ENCODE data around the gene DQX1.
"Not testable (repeated sequence)": the region's sequence is repeated elsewhere in the genome, so short reads cannot be mapped to it uniquely, and the experiment has no call there.

The DQX1 gene

DNA sequence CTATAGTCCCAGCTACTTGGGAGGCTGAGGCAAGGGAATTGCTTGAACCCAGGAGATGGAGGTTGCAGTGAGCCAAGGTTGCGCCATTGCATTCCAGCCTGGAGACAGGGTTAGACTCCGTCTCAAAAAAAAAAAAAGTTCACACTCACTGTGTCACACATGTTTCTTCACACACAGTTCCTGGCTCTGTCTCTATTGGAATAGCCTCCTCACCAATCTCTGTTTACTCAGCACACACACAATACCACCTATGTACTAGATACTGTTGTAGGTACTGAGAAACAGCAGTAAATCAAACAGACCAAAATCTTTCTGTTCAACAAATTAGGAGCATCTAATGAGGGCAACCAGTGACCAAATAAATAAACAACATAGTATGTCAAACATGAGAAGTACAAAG, 39.9 kb downstream of the DQX1 start:
- H3K9me3 ChIP-seq (ENCODE audit: severe bottlenecking) = no peaks in the 10 kb centered on the region
- H3K4me1 ChIP-seq (ENCODE audit: insufficient read depth, poor library complexity, severe bottlenecking) = peaks cover 2% of the 10 kb centered on the region
- H3K27me3 ChIP-seq (ENCODE audit: insufficient read depth, poor library complexity, severe bottlenecking) = no peaks in the 10 kb centered on the region
- DNase-seq (ENCODE audit: low spot score) (no peak), ATAC-seq (ENCODE audit: low read depth) (no peak)
- peaks cover 42% of the 10 kb centered on the region for H3K36me3 ChIP-seq (ENCODE audit: low read depth)
- H3K27ac ChIP-seq (ENCODE audit: poor library complexity, severe bottlenecking) = no peak overlapping the region
- TF ChIP-seq, protein P1, sequence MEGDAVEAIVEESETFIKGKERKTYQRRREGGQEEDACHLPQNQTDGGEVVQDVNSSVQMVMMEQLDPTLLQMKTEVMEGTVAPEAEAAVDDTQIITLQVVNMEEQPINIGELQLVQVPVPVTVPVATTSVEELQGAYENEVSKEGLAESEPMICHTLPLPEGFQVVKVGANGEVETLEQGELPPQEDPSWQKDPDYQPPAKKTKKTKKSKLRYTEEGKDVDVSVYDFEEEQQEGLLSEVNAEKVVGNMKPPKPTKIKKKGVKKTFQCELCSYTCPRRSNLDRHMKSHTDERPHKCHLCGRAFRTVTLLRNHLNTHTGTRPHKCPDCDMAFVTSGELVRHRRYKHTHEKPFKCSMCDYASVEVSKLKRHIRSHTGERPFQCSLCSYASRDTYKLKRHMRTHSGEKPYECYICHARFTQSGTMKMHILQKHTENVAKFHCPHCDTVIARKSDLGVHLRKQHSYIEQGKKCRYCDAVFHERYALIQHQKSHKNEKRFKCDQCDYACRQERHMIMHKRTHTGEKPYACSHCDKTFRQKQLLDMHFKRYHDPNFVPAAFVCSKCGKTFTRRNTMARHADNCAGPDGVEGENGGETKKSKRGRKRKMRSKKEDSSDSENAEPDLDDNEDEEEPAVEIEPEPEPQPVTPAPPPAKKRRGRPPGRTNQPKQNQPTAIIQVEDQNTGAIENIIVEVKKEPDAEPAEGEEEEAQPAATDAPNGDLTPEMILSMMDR (IDR thresholded peaks at IDR 0.05; ENCODE audit: poor library complexity, severe bottlenecking) = no peak
- H3K4me3 ChIP-seq (ENCODE audit: severe bottlenecking) = no peak overlapping the region

- Histone ChIP-seq H3K36me3 (ENCODE audit: low read depth) (peaks cover 43% of the 10 kb centered on the region), H3K27ac (ENCODE audit: poor library complexity, severe bottlenecking) (peak overlapping the region; percentile 54), H3K4me3 (ENCODE audit: severe bottlenecking) (peak overlapping the region; percentile 67)
- not testable (repeated sequence) for H3K4me1 ChIP-seq (ENCODE audit: insufficient read depth, poor library complexity, severe bottlenecking); H3K27me3 ChIP-seq (ENCODE audit: insufficient read depth, poor library complexity, severe bottlenecking); DNase-seq (ENCODE audit: low spot score); H3K9me3 ChIP-seq (ENCODE audit: severe bottlenecking); ATAC-seq (ENCODE audit: low read depth)
These were observed 42.3 kb downstream of the DQX1 start for GRCh38 chr2:74483675-74484164.

DNA sequence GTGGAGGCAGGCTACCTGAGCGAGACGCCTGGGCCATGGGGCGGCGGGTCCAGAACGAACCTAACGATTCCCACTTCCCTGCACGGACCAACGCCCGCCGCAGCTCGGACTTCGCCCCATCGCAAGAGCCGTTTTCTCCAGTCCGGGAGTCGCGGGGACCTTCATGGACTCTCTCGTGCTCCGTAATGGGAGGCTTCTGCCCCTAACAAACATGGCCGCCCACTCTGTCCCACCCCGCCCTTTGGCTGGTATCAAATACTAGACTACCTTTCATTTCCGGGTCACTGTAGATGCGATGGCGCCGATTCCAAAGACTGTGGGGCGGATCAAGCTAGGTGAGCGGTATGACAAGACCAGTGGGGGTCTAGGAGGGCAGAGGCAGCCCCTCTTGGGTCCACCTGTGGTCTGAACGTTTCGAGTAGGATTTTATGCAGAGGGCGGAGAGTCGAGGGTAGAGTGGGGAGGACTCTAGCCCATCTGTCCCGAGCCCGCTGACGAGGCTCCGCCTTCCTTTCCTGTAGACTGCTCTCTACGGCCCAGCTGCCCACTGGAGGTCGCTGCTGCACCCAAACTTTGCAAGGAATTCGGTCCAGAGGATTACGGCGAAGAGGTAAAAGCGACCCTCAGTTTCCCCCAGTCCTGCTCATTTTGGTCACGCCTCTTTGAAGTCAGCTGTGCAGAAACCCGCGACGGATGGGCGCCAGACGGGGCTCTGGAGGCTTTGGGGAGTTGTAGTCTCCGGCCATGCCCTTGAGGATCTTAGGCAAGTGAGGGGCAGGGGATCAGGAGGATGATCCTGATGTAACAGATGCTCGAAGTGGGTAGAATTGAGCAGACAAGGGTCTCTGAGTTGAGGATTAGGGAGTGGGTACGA, 43.0 kb downstream of the DQX1 start, which contains the start of the genes CCDC142 and TTC31:
TSS of gene CCDC142 (minus strand) at position 198 of the 874 bp plus-strand sequence. CDS start at position 37, 161 bp downstream.
TSS of gene TTC31 (plus strand) at position 281 of the 874 bp plus-strand sequence. CDS start at position 296, 15 bp downstream.
- Histone ChIP-seq H3K9me3 (ENCODE audit: severe bottlenecking) (no peaks in the 10 kb centered on the region), H3K27me3 (ENCODE audit: insufficient read depth, poor library complexity, severe bottlenecking) (no peaks in the 10 kb centered on the region), H3K27ac (ENCODE audit: poor library complexity, severe bottlenecking) (peak within 1 kb of the TSS; percentile 54), H3K4me3 (ENCODE audit: severe bottlenecking) (peak within 1 kb of the TSS; percentile 67), H3K36me3 (ENCODE audit: low read depth) (peaks cover 40% of the 10 kb centered on the region), H3K4me1 (ENCODE audit: insufficient read depth, poor library complexity, severe bottlenecking) (peaks cover 1% of the 10 kb centered on the region)
- ATAC-seq (ENCODE audit: low read depth) (peak; percentile 93), DNase-seq (ENCODE audit: low spot score) (peak; percentile 92)
- TF ChIP-seq, protein P1 (IDR thresholded peaks at IDR 0.05; ENCODE audit: poor library complexity, severe bottlenecking) = peak; percentile 97

GRCh38 chr2:74481961-74482800, 43.9 kb downstream of the DQX1 start:
- Histone ChIP-seq H3K27me3 (ENCODE audit: insufficient read depth, poor library complexity, severe bottlenecking) (no peaks in the 10 kb centered on the region), H3K4me3 (ENCODE audit: severe bottlenecking) (peak overlapping the region; percentile 67), H3K36me3 (ENCODE audit: low read depth) (peaks cover 36% of the 10 kb centered on the region), H3K27ac (ENCODE audit: poor library complexity, severe bottlenecking) (peak overlapping the region; percentile 54), H3K4me1 (ENCODE audit: insufficient read depth, poor library complexity, severe bottlenecking) (no peaks in the 10 kb centered on the region), H3K9me3 (ENCODE audit: severe bottlenecking) (no peaks in the 10 kb centered on the region)
- ATAC-seq (ENCODE audit: low read depth) = peak; percentile 46
- TF ChIP-seq, protein P1 (IDR thresholded peaks at IDR 0.05; ENCODE audit: poor library complexity, severe bottlenecking) = no peak
- DNase-seq (ENCODE audit: low spot score) = no peak

DNA sequence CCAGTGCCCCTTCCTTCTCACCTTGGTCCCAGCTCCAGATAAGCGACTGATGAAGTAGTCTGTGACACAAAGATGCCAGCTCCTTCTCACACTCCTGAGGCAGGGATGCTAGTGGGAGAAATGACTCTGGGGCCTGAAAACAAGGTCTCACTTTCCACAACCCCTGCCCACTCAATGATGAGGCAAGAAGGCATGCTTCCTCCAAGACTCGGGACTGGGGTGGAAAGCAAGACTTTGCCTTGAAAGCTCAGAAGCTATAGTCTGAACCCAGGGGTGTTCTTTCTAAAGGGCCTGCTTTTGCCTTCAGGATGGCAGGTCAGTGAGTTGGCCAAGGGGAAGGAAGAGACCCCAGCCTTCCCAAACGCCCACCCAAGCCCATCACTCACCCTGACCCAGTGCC, 44.6 kb downstream of the DQX1 start:
- ATAC-seq (ENCODE audit: low read depth) = no peak
- no peaks in the 10 kb centered on the region for H3K9me3 ChIP-seq (ENCODE audit: severe bottlenecking)
- H3K27ac ChIP-seq (ENCODE audit: poor library complexity, severe bottlenecking) = peak overlapping the region; percentile 54
- H3K36me3 ChIP-seq (ENCODE audit: low read depth) = peaks cover 34% of the 10 kb centered on the region
- peak overlapping the region; percentile 67 for H3K4me3 ChIP-seq (ENCODE audit: severe bottlenecking)
- DNase-seq (ENCODE audit: low spot score) = no peak
- TF ChIP-seq, protein P1 (IDR thresholded peaks at IDR 0.05; ENCODE audit: poor library complexity, severe bottlenecking) = no peak
- no peaks in the 10 kb centered on the region for H3K27me3 ChIP-seq (ENCODE audit: insufficient read depth, poor library complexity, severe bottlenecking)
- no peaks in the 10 kb centered on the region for H3K4me1 ChIP-seq (ENCODE audit: insufficient read depth, poor library complexity, severe bottlenecking)
